IMR-90 (cell line): ENCODE results near the gene AFAP1L2. TPM values are rescaled to one million over a fixed set of nuclear protein-coding genes. Genes with fewer than 3 reads are reported as not detected.

ENCODE experiments used
- ATAC-seq: fragments of 200-7000 bp; cut with Tn5 transposase; 2 replicates; pipeline ENCODE4 v1.9.1; 2020; ENCODE audit warnings: low read depth, mild to moderate bottlenecking, moderate library complexity
- BruUV-seq: library from RNA; stranded (reverse); fragments of 400-500 nt; replicated peaks from 2 replicates; lab custom pipeline; 2021; lab: Mats Ljungman, UMichigan
- CTCF ChIA-PET: fragments of 300-600 bp; formaldehyde crosslinking; extraction: SDS; loops from one replicate; lab custom pipeline; 2021; ENCODE audit warnings: antibody characterized with exemption; lab: Yijun Ruan, JAX
- POLR2A ChIA-PET: fragments of 300-600 bp; sonication (Branson Sonifier 250); formaldehyde crosslinking; loops from one replicate; lab custom pipeline; 2022; ENCODE audit warnings: antibody characterized with exemption; ENCODE audit not compliant: unreplicated experiment; lab: Charles Lee
- DNase-seq: peaks from one replicate; pipeline ENCODE4 v3.0.0; 2013
- H2AFZ ChIP-seq: replicated peaks from 2 replicates; pipeline ENCODE3; 2013; ENCODE audit warnings: low read length, mild to moderate bottlenecking; ENCODE audit not compliant: poor library complexity
- H2AK5ac ChIP-seq: 2 replicates; pipeline ENCODE4 v1.6.1; 2013; ENCODE audit warnings: low read depth, low read length, inconsistent platforms
- H2AK9ac ChIP-seq: replicated peaks from 2 replicates; pipeline ENCODE3; 2013; ENCODE audit warnings: mild to moderate bottlenecking, low read depth, low read length, moderate library complexity; ENCODE audit not compliant: poor library complexity
- H2BK120ac ChIP-seq: 2 replicates; pipeline ENCODE4 v1.6.1; 2013; ENCODE audit warnings: low read depth, low read length, inconsistent platforms
- H2BK15ac ChIP-seq: 3 replicates; pipeline ENCODE4 v1.6.1; 2013; ENCODE audit warnings: low read depth, low read length, inconsistent platforms
- H2BK20ac ChIP-seq: 2 replicates; pipeline ENCODE4 v1.6.1; 2013; ENCODE audit warnings: low read depth, mild to moderate bottlenecking, inconsistent platforms, low read length, moderate library complexity
- H2BK5ac ChIP-seq: 2 replicates; pipeline ENCODE4 v1.6.1; 2013; ENCODE audit warnings: mild to moderate bottlenecking, low read depth, low read length, inconsistent platforms; ENCODE audit not compliant: poor library complexity, severe bottlenecking
- H3K14ac ChIP-seq: replicated peaks from 2 replicates; pipeline ENCODE4 v1.6.1; 2013; ENCODE audit warnings: low read depth, low read length, inconsistent platforms
- H3K18ac ChIP-seq: 2 replicates; pipeline ENCODE4 v1.6.1; 2013; ENCODE audit warnings: low read depth, low read length, control low read depth
- H3K23ac ChIP-seq: 2 replicates; pipeline ENCODE4 v1.6.1; 2013; ENCODE audit warnings: low read depth, low read length, inconsistent platforms
- H3K27ac ChIP-seq: 2 replicates; pipeline ENCODE4 v1.5.1; 2013; ENCODE audit warnings: mild to moderate bottlenecking, control low read depth, low read length; ENCODE audit not compliant: insufficient read depth
- H3K27me3 ChIP-seq: 2 replicates; pipeline ENCODE4 v1.6.1; 2013; ENCODE audit warnings: low read length; ENCODE audit not compliant: control insufficient read depth, insufficient read depth
- H3K36me3 ChIP-seq: 2 replicates; pipeline ENCODE4 v1.6.1; 2013; ENCODE audit warnings: low read length, mixed read lengths; ENCODE audit not compliant: control insufficient read depth, insufficient read depth
- H3K4ac ChIP-seq: 2 replicates; pipeline ENCODE4 v1.6.1; 2013; ENCODE audit warnings: low read depth, low read length, inconsistent platforms
- H3K4me1 ChIP-seq: 2 replicates; pipeline ENCODE4 v1.6.1; 2013; ENCODE audit warnings: low read length, mixed read lengths; ENCODE audit not compliant: control insufficient read depth, insufficient read depth
- H3K4me2 ChIP-seq: 2 replicates; pipeline ENCODE4 v1.6.1; 2013; ENCODE audit warnings: low read depth, mild to moderate bottlenecking, control low read depth, low read length, moderate library complexity
- H3K4me3 ChIP-seq: 2 replicates; pipeline ENCODE4 v1.5.1; 2013; ENCODE audit warnings: low read depth, mild to moderate bottlenecking, control low read depth, low read length, moderate library complexity; ENCODE audit not compliant: insufficient read depth
- H3K56ac ChIP-seq: 2 replicates; pipeline ENCODE4 v1.6.1; 2013; ENCODE audit warnings: low read length, inconsistent platforms; ENCODE audit not compliant: insufficient read depth; ENCODE audit errors: extremely low read depth
- H3K79me1 ChIP-seq, 2 experiments: 2 replicates each; pipeline ENCODE4 v1.6.1; 2013; ENCODE audit warnings: low read length in 2 of 2, inconsistent platforms in 1 of 2, low read depth in 1 of 2
- H3K9ac ChIP-seq: 2 replicates; pipeline ENCODE4 v1.6.1; 2013; ENCODE audit warnings: low read depth, low read length, control low read depth
- H3K9me1 ChIP-seq: 2 replicates; pipeline ENCODE4 v1.6.1; 2013; ENCODE audit warnings: low read length, inconsistent platforms; ENCODE audit not compliant: insufficient read depth
- H3K9me3 ChIP-seq: 2 replicates; pipeline ENCODE4 v1.6.1; 2013; ENCODE audit warnings: low read length; ENCODE audit not compliant: control insufficient read depth, insufficient read depth
- H4K20me1 ChIP-seq: 2 replicates; pipeline ENCODE4 v1.6.1; 2013; ENCODE audit warnings: low read length, inconsistent platforms; ENCODE audit not compliant: insufficient read depth
- H4K5ac ChIP-seq: 2 replicates; pipeline ENCODE4 v1.6.1; 2013; ENCODE audit warnings: mild to moderate bottlenecking, low read depth, low read length, control low read depth
- H4K8ac ChIP-seq, 2 experiments: 2 replicates each; pipeline ENCODE4 v1.6.1; 2013; ENCODE audit warnings: low read depth in 2 of 2, low read length in 2 of 2, control low read depth in 1 of 2, inconsistent platforms in 1 of 2
- H4K91ac ChIP-seq: 2 replicates; pipeline ENCODE4 v1.6.1; 2013; ENCODE audit warnings: low read depth, low read length, inconsistent platforms; ENCODE audit not compliant: insufficient read depth
- BHLHE40 ChIP-seq: fragments of 150-350 bp; IDR thresholded peaks from 2 replicates; pipeline ENCODE4 v1.6.1; 2016; ENCODE audit warnings: mild to moderate bottlenecking, low read depth, low read length
- CEBPB ChIP-seq: IDR thresholded peaks from 2 replicates; pipeline ENCODE4 v1.6.1; 2012; ENCODE audit warnings: low read depth, low read length, improper control_type of control experiment
- ELK1 ChIP-seq: fragments of 150-350 bp; IDR thresholded peaks from 2 replicates; pipeline ENCODE4 v1.6.1; 2016; ENCODE audit warnings: low read depth, mild to moderate bottlenecking, low read length, moderate library complexity, borderline replicate concordance
- FOS ChIP-seq: fragments of 150-350 bp; IDR thresholded peaks from 2 replicates; pipeline ENCODE4 v1.6.1; 2016; ENCODE audit warnings: low read depth, low read length
- NFE2L2 ChIP-seq: fragments of 150-350 bp; IDR thresholded peaks from 2 replicates; pipeline ENCODE4 v1.6.1; 2016; ENCODE audit warnings: low read depth, mild to moderate bottlenecking, low read length
- RFX5 ChIP-seq: IDR thresholded peaks from 2 replicates; pipeline ENCODE4 v1.8.0; 2012; ENCODE audit warnings: low read depth, mild to moderate bottlenecking, low read length, moderate library complexity
- WGBS, 2 experiments: methylation state at CpG; one replicate each; pipeline versions ENCODE4 v1.1.5 to v1.1.7; 2013; ENCODE audit warnings: missing lambda C conversion rate in 2 of 2; ENCODE audit not compliant: insufficient read length in 1 of 2; ENCODE audit errors: extremely low coverage in 2 of 2; 5-methylcytosine and 5-hydroxymethylcytosine counted together
- dilution Hi-C: fragments of 300-500 bp; cut with HindIII; formaldehyde crosslinking; loops from one replicate; pipeline ENCODE4 v1.14.3; 2018; ENCODE audit warnings: low sequenced_read_pairs; ENCODE audit not compliant: unreplicated experiment
- in situ Hi-C: fragments of 300-500 bp; cut with MboI; formaldehyde crosslinking; loops from 3 replicates; pipeline ENCODE4 v1.14.3; 2019; ENCODE audit warnings: low sequenced_read_pairs, inconsistent platforms, mixed read lengths
- intact Hi-C: fragments of 100-400 bp; cut with micrococcal nuclease; formaldehyde crosslinking; loops from 2 replicates; pipeline ENCODE4 v1.10.0; 2022
- polyA plus RNA-seq, 3 experiments: library from polyadenylated mRNA; depleted of rRNA; stranded (reverse); fragments of >200 nt; gene quantifications; 2 replicates each; pipeline ENCODE4 v1.2.3, GENCODE V29; 2012; ENCODE audit warnings: low replicate concordance in 1 of 3
- total RNA-seq: library from RNA; depleted of rRNA; stranded (reverse); fragments of >200 nt; gene quantifications from 2 replicates; pipeline ENCODE4 v1.2.3, GENCODE V29; 2012
- TF ChIP-seq, protein P1 (sequence below): conservative IDR thresholded peaks from 2 replicates; pipeline ENCODE4 v1.5.1; 2012; ENCODE audit warnings: mild to moderate bottlenecking, low read depth, low read length, improper control_type of control experiment
- TF ChIP-seq, protein P2 (sequence below): fragments of 150-350 bp; IDR thresholded peaks from 2 replicates; pipeline ENCODE4 v1.6.1; 2017; ENCODE audit warnings: mild to moderate bottlenecking, antibody characterized with exemption, low read length, low read depth

AFAP1L2 gene
- total and polyA plus RNA-seq, 2 of the 4 experiments (the other 2 are of a cell fraction) = under 0.01 to 0.10 TPM

DNA sequence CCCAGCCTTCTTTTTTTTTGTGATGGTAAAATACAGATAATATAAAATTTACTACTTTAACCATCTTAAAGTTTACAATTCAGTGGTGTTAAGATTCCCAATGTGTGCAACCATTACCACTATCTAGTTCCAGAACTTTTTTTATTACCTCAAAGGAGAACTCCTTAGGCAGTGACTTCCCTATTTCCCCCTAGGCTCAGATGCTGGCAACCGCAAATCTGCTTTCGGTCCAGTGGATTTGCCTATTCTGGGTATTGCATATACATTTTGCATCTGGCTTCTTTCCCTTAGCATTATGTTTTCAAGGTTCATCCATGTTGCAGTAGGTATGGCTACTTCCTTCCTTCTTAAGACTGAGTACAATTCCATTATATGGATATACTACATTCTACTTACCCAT lies 56.5 kb downstream of the AFAP1L2 start:
- no CpG with 5 or more reads among the region's 2 CpGs for WGBS, 2 experiments
- no peak overlapping the region for H3K56ac ChIP-seq
- no peak overlapping the region for H3K4me2 ChIP-seq
- H3K27ac ChIP-seq = no peak overlapping the region
- peaks cover 5% of the 10 kb centered on the region; the same call in 1 of the 2 replicates for H3K4me1 ChIP-seq
- dilution Hi-C loops = no loop called here
- TF ChIP-seq BHLHE40 (no peak), CEBPB (no peak), ELK1 (no peak), NFE2L2 (no peak), RFX5 (no peak), FOS (no peak)
- TF ChIP-seq, protein P1, sequence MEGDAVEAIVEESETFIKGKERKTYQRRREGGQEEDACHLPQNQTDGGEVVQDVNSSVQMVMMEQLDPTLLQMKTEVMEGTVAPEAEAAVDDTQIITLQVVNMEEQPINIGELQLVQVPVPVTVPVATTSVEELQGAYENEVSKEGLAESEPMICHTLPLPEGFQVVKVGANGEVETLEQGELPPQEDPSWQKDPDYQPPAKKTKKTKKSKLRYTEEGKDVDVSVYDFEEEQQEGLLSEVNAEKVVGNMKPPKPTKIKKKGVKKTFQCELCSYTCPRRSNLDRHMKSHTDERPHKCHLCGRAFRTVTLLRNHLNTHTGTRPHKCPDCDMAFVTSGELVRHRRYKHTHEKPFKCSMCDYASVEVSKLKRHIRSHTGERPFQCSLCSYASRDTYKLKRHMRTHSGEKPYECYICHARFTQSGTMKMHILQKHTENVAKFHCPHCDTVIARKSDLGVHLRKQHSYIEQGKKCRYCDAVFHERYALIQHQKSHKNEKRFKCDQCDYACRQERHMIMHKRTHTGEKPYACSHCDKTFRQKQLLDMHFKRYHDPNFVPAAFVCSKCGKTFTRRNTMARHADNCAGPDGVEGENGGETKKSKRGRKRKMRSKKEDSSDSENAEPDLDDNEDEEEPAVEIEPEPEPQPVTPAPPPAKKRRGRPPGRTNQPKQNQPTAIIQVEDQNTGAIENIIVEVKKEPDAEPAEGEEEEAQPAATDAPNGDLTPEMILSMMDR = no peak
- TF ChIP-seq, protein P2, sequence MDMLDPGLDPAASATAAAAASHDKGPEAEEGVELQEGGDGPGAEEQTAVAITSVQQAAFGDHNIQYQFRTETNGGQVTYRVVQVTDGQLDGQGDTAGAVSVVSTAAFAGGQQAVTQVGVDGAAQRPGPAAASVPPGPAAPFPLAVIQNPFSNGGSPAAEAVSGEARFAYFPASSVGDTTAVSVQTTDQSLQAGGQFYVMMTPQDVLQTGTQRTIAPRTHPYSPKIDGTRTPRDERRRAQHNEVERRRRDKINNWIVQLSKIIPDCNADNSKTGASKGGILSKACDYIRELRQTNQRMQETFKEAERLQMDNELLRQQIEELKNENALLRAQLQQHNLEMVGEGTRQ = no peak
- no peak overlapping the region for H2AK5ac ChIP-seq
- no peaks in the 10 kb centered on the region for H3K79me1 ChIP-seq
- H3K9me1 ChIP-seq = no peaks in the 10 kb centered on the region
- no peak overlapping the region for H2BK120ac ChIP-seq
- H2BK15ac ChIP-seq = no peak overlapping the region
- no peaks in the 10 kb centered on the region for H4K20me1 ChIP-seq
- H2BK5ac ChIP-seq = no peak overlapping the region
- H3K9ac ChIP-seq = no peak overlapping the region
- BruUV-seq = no TSS peak
- no peak overlapping the region for H3K14ac ChIP-seq
- no peak overlapping the region for H2AK9ac ChIP-seq
- no peak overlapping the region for H3K4ac ChIP-seq
- ATAC-seq = no peak
- in situ Hi-C loops = no loop called here
- no peaks in the 10 kb centered on the region for H3K9me3 ChIP-seq
- peaks cover 7% of the 10 kb centered on the region for H3K27me3 ChIP-seq
- intact Hi-C loops = no loop called here
- no peak overlapping the region for H4K5ac ChIP-seq
- no peak overlapping the region for H3K4me3 ChIP-seq
- no peak overlapping the region for H4K8ac ChIP-seq
- H3K36me3 ChIP-seq = no peaks in the 10 kb centered on the region
- no peak overlapping the region for H2BK20ac ChIP-seq
- no peak overlapping the region for H3K18ac ChIP-seq
- H3K23ac ChIP-seq = no peak overlapping the region
- H4K91ac ChIP-seq = no peak overlapping the region
- H2AFZ ChIP-seq = no peak overlapping the region
- POLR2A ChIA-PET = no interaction called here
- no peak for DNase-seq
- CTCF ChIA-PET = interaction anchor here (0.7 to 1.4 kb wide), 3 partner anchors 23 to 266 kb away, joined by 3 to 5 read pairs (median 3); no protein-coding TSS in a partner anchor
